Right renal cortex interstitium (tissue), 3 donors: ENCODE results near the gene COP1. TPM values are rescaled to one million over a fixed set of nuclear protein-coding genes. Genes with fewer than 3 reads are reported as not detected.

Source experiments
- DNase-seq, 3 donors: peaks; one replicate each; pipeline ENCODE4 v3.0.0-alpha.2; 2013; ENCODE audit warnings: low read depth in 3 of 3, low spot score in 2 of 3
- polyA plus RNA-seq, 3 donors: library from polyadenylated mRNA; unstranded; fragments of 120-200 nt; gene quantifications; one replicate each; pipeline ENCODE4 v1.2.1, GENCODE V29; 2013; ENCODE audit not compliant: insufficient read length in 3 of 3

Gene COP1
- polyA plus RNA-seq, 3 donors, result 63.9 to 70.0 (median 65.0) TPM

GRCh38 chr1:176201568-176201967, 5.5 kb downstream of the COP1 start:
- no peak for DNase-seq

GRCh38 chr1:176199707-176200106, 7.4 kb downstream of the COP1 start:
- no peak for DNase-seq

- no peak for DNase-seq
These were observed 8.7 kb downstream of the COP1 start for GRCh38 chr1:176198413-176198812.

GRCh38 chr1:176196728-176197127, 10.4 kb downstream of the COP1 start:
- DNase-seq, result no peak

- no peak for DNase-seq
These were observed 11.5 kb downstream of the COP1 start for GRCh38 chr1:176195547-176195946.

GRCh38 chr1:176193663-176194062, 13.4 kb downstream of the COP1 start:
- no peak for DNase-seq

GRCh38 chr1:176193023-176193422, 14.1 kb downstream of the COP1 start:
- DNase-seq, result no peak

- no peak for DNase-seq
These were observed 18.5 kb downstream of the COP1 start for GRCh38 chr1:176188604-176189003.

- no peak for DNase-seq
These were observed 20.1 kb downstream of the COP1 start for GRCh38 chr1:176187001-176187400.

GRCh38 chr1:176183618-176184017, 23.5 kb downstream of the COP1 start:
- no peak for DNase-seq

GRCh38 chr1:176178316-176178715, 28.8 kb downstream of the COP1 start:
- no peak for DNase-seq

GRCh38 chr1:176177764-176178163, 29.3 kb downstream of the COP1 start:
- DNase-seq, result no peak

GRCh38 chr1:176174108-176174507, 33.0 kb downstream of the COP1 start:
- DNase-seq, result no peak

GRCh38 chr1:176172215-176172614, 34.9 kb downstream of the COP1 start:
- no peak for DNase-seq

GRCh38 chr1:176167210-176167609, 39.9 kb downstream of the COP1 start:
- DNase-seq, result no peak

GRCh38 chr1:176165573-176165972, 41.5 kb downstream of the COP1 start:
- DNase-seq, result no peak

GRCh38 chr1:176164014-176164678, 42.9 kb downstream of the COP1 start:
- DNase-seq, result no peak

GRCh38 chr1:176159993-176160392, 47.1 kb downstream of the COP1 start:
- DNase-seq, result no peak

- no peak for DNase-seq
These were observed 49.1 kb downstream of the COP1 start for GRCh38 chr1:176157995-176158394.

GRCh38 chr1:176149939-176150807, 56.9 kb downstream of the COP1 start:
- no peak for DNase-seq

GRCh38 chr1:176144526-176144925, 62.6 kb downstream of the COP1 start:
- DNase-seq, result no peak

- DNase-seq, result no peak
These were observed 64.1 kb downstream of the COP1 start for GRCh38 chr1:176142973-176143372.
